Airway epithelial cell (primary cell): ENCODE results near the gene NAV3. TPM values are rescaled to one million over a fixed set of nuclear protein-coding genes. Genes with fewer than 3 reads are reported as not detected.

ENCODE experiments used
- total RNA-seq: library from RNA; depleted of rRNA; stranded (reverse); fragments of >200 nt; gene quantifications from 2 replicates; pipeline ENCODE4 v1.2.3, GENCODE V29; 2015

The NAV3 gene
- total RNA-seq = 0.74 and 3.0 TPM in 2 replicates

DNA sequence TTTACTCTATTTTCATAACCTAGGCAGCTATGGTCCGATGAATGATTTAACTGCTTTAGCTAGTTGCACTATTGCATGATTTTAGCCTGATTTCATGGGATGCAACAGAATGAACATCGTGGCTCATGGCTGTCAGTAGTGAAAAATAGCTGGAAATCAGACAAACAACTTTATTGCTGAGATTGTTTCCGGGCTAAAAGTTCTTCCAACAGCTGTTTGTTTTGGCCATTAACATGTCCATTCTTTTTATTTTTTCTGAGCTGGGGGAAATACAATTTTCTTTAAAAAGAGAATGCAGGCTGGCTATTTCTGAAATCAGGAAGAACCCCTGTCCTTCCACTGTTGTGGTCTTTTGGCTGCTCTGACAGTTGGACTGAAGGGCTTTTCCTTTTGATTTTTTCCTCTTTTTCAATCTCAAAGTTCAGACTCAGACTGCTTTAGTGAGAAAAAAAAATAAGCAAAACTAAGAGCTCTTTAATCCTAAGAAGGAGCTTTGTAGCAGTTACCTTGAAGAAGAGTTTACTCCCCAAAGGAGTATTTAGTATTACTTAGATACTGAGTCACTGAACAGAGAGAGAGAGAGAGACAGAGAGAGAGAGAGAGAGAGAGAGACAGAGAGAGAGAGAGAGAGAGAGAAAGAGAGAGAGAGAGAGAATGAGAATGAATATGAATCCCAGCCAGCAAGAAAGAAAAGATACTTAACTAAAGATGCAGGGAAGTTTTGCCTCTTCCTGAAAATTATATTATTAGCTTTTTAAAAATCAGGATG lies at the start of gene NAV3:
Gene NAV3, plus strand, starts transcription at position 312 of the 769 bp plus-strand sequence. CDS start 568 bp downstream, outside the sequence.

